Endodermal cell (in vitro differentiated cells): ENCODE results near the gene HOXC4. TPM values are rescaled to one million over a fixed set of nuclear protein-coding genes. Genes with fewer than 3 reads are reported as not detected.

Experiments
- DNase-seq: peaks from one replicate; pipeline ENCODE4 v3.0.0-alpha.2; 2017
- H3K27ac ChIP-seq: 2 replicates; pipeline ENCODE4 v1.5.1; 2013; ENCODE audit warnings: mild to moderate bottlenecking, low read depth, low read length, moderate library complexity
- H3K27me3 ChIP-seq: 2 replicates; pipeline ENCODE4 v1.6.1; 2013; ENCODE audit warnings: mild to moderate bottlenecking, low read length, moderate library complexity; ENCODE audit not compliant: insufficient read depth, control insufficient read depth, poor library complexity, severe bottlenecking
- H3K36me3 ChIP-seq: 2 replicates; pipeline ENCODE4 v1.7.0; 2013; ENCODE audit warnings: mild to moderate bottlenecking, low read length, moderate library complexity; ENCODE audit not compliant: control insufficient read depth, insufficient read depth
- H3K4me1 ChIP-seq: one replicate; pipeline ENCODE4 v1.7.0; 2013; ENCODE audit warnings: low read length; ENCODE audit not compliant: control insufficient read depth, insufficient read depth
- H3K4me3 ChIP-seq: 2 replicates; pipeline ENCODE4 v1.5.1; 2013; ENCODE audit warnings: mild to moderate bottlenecking, low read length, moderate library complexity
- H3K9ac ChIP-seq: 2 replicates; pipeline ENCODE4 v1.6.1; 2013; ENCODE audit warnings: mild to moderate bottlenecking, low read length, moderate library complexity; ENCODE audit not compliant: poor library complexity, severe bottlenecking; ENCODE audit errors: extremely low read depth
- H3K9me3 ChIP-seq: 2 replicates; pipeline ENCODE4 v1.6.1; 2013; ENCODE audit warnings: mild to moderate bottlenecking, low read length, moderate library complexity; ENCODE audit not compliant: control insufficient read depth
- H3K27ac Mint-ChIP-seq: 2 replicates; pipeline ENCODE4 v1.8.0; 2020; ENCODE audit warnings: mixed read lengths
- H3K27me3 Mint-ChIP-seq: 2 replicates; pipeline ENCODE4 v1.8.0; 2021; ENCODE audit warnings: mild to moderate bottlenecking, mixed read lengths; ENCODE audit not compliant: insufficient read depth
- H3K36me3 Mint-ChIP-seq: 2 replicates; pipeline ENCODE4 v1.8.0; 2020; ENCODE audit warnings: low read depth, mixed read lengths
- H3K4me1 Mint-ChIP-seq: 2 replicates; pipeline ENCODE4 v1.8.0; 2020; ENCODE audit warnings: mixed read lengths
- H3K4me3 Mint-ChIP-seq: 2 replicates; pipeline ENCODE4 v1.8.0; 2020; ENCODE audit warnings: mild to moderate bottlenecking, moderate library complexity, mixed read lengths
- H3K9me3 Mint-ChIP-seq: 2 replicates; pipeline ENCODE4 v1.8.0; 2020; ENCODE audit warnings: mild to moderate bottlenecking, mixed read lengths
- WGBS, 2 experiments: methylation state at CpG; one replicate each; pipeline versions ENCODE4 v1.1.5 to v1.1.7; 2013; ENCODE audit warnings: missing lambda C conversion rate in 2 of 2, mixed read lengths in 1 of 2; ENCODE audit not compliant: insufficient coverage in 1 of 2, insufficient read length in 1 of 2; 5-methylcytosine and 5-hydroxymethylcytosine counted together
- total RNA-seq, 2 donors: library from RNA; stranded (reverse); fragmentation: NEBNext Ultra II Directional in 1 of 2; extraction: Animal tissue kit (Norgen Biotek cat#: 25700) in 1 of 2; gene quantifications; 2 replicates in 1 of 2; 3 replicates in 1 of 2; pipeline ENCODE4 v1.2.1, GENCODE V29; 2021
- TF ChIP-seq, protein P1 (sequence below): fragments of 200-600 bp; sonication (generic); conservative IDR thresholded peaks from 2 replicates; pipeline ENCODE4 v1.5.0; 2021; ENCODE audit warnings: antibody characterized with exemption, mild to moderate bottlenecking

Gene HOXC4
- total RNA-seq, 2 donors from 2014 or later = not detected

DNA sequence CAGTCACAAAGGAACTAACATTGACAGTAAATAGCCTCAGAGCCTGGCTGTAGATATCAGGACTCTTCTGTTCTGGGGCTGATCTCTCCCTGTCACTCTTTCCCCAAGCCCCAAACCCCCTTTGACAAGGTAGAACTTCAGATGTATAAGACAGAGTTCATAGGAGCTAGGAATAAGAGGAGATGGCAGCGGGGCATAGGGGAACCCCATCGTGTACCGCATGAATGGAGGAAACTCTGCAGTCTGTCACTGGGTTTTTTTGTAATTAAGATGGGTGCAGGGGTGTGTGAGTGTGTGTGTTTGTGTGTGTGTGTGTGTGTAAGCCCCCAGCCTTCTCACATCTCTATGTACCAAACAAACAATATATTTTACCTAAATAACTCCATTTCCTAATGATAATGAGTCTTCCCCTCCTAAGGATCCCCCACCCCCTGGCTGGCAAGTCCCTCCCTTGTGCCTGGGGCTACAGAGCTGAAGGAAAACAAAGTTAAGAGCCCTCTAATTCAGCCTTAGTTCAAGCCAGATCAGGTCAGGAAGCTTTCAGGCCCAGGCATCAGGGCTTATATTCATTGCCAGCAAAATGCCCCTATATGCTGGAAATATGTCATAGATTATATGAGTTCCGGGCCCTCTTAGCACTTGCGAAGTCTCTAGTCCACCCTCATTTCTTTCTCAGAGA is 9.1 kb upstream of the HOXC4 start:
- 13 to 43% methylated on average over 3 to 5 of the region's 5 CpGs for WGBS, 2 experiments
- no peak overlapping the region for H3K4me3 ChIP-seq
- Mint-ChIP-seq H3K27me3 (peaks cover 100% of the 10 kb centered on the region), H3K27ac (no peak overlapping the region), H3K4me1 (peaks cover 3% of the 10 kb centered on the region), H3K36me3 (no peaks in the 10 kb centered on the region), H3K4me3 (no peak overlapping the region), H3K9me3 (peaks cover 9% of the 10 kb centered on the region)
- TF ChIP-seq, protein P1, sequence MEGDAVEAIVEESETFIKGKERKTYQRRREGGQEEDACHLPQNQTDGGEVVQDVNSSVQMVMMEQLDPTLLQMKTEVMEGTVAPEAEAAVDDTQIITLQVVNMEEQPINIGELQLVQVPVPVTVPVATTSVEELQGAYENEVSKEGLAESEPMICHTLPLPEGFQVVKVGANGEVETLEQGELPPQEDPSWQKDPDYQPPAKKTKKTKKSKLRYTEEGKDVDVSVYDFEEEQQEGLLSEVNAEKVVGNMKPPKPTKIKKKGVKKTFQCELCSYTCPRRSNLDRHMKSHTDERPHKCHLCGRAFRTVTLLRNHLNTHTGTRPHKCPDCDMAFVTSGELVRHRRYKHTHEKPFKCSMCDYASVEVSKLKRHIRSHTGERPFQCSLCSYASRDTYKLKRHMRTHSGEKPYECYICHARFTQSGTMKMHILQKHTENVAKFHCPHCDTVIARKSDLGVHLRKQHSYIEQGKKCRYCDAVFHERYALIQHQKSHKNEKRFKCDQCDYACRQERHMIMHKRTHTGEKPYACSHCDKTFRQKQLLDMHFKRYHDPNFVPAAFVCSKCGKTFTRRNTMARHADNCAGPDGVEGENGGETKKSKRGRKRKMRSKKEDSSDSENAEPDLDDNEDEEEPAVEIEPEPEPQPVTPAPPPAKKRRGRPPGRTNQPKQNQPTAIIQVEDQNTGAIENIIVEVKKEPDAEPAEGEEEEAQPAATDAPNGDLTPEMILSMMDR = no peak
- H3K27me3 ChIP-seq = peaks cover 100% of the 10 kb centered on the region
- peaks cover 10% of the 10 kb centered on the region for H3K9me3 ChIP-seq
- H3K9ac ChIP-seq = no peak overlapping the region
- H3K4me1 ChIP-seq = no peaks in the 10 kb centered on the region
- H3K27ac ChIP-seq = no peak overlapping the region
- no peak for DNase-seq
- H3K36me3 ChIP-seq = no peaks in the 10 kb centered on the region

DNA sequence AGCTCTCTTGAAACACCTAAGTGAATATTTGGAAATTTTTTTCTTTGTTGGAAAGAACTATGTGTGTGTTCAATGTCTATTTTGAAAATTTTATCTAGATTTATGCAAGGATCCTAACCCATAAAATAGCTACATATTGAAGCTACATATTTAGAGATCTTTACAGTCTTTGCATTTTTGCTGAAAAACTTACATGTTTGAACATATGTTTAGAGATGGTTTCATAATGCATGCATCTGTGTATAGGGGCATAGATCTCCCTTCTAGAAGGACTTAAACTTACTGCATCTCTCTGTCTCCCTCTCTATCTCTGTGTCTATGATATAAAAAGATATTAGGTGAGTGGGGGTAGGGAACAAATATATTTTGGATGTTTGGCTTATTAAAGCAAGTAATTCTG is 8.2 kb upstream of the HOXC4 start:
- Mint-ChIP-seq H3K36me3 (no peaks in the 10 kb centered on the region), H3K9me3 (peaks cover 3% of the 10 kb centered on the region), H3K27ac (no peak overlapping the region), H3K27me3 (peaks cover 100% of the 10 kb centered on the region), H3K4me1 (peaks cover 3% of the 10 kb centered on the region), H3K4me3 (no peak overlapping the region)
- TF ChIP-seq, protein P1 = no peak
- Histone ChIP-seq H3K4me3 (no peak overlapping the region), H3K27me3 (peaks cover 100% of the 10 kb centered on the region), H3K9me3 (peaks cover 2% of the 10 kb centered on the region), H3K36me3 (no peaks in the 10 kb centered on the region), H3K4me1 (no peaks in the 10 kb centered on the region), H3K9ac (no peak overlapping the region), H3K27ac (no peak overlapping the region)
- DNase-seq = no peak

DNA sequence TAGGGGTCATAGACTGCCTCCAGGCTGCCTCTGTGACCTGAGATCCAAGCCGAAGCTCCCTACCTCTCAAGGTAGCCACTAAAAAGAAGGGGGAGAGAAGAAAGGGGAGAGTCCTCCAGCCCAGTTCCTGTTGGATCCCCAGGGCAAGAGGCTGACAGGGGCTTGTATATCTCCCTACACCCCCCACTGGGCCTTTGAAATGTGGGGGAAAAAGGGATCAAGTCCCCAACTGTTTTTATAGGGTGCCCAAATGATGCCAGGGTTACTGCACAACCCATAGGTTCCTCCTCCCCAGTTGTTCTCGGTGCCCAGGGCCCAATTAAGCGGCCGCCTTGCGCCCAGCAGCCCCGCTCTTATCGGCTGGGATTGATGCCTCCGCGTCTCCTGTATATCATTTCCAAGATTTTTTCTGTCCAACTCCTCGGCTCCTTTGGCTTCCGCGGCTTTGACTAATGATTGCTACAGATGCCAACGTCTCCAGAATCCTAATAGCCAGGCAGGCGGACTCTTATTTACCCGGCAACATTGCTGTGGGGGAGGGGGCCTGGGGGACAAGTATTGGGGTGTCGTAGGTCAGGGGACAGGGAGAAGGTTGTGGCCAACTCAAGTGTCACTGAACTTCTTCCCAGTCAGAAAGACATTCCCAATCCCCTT is 7.6 kb upstream of the HOXC4 start:
- Histone ChIP-seq H3K27ac (no peak overlapping the region), H3K36me3 (no peaks in the 10 kb centered on the region), H3K27me3 (peaks cover 100% of the 10 kb centered on the region), H3K4me3 (no peak overlapping the region), H3K9me3 (no peaks in the 10 kb centered on the region), H3K4me1 (no peaks in the 10 kb centered on the region), H3K9ac (no peak overlapping the region)
- no peak for DNase-seq
- H3K27ac Mint-ChIP-seq = no peak overlapping the region
- H3K36me3 Mint-ChIP-seq = no peaks in the 10 kb centered on the region
- WGBS, 2 experiments = 20 to 34% methylated on average over 6 to 16 of the region's 16 CpGs
- H3K27me3 Mint-ChIP-seq = peaks cover 100% of the 10 kb centered on the region
- TF ChIP-seq, protein P1 = no peak
- H3K9me3 Mint-ChIP-seq = no peaks in the 10 kb centered on the region
- peaks cover 3% of the 10 kb centered on the region for H3K4me1 Mint-ChIP-seq
- H3K4me3 Mint-ChIP-seq = no peak overlapping the region
